PFSK-1 (cell line): ENCODE measurements around the gene KCNMA1.

Source experiments
- FOXP2 ChIP-seq: optimal IDR thresholded peaks from 2 replicates; pipeline ENCODE3; 2011; ENCODE audit warnings: borderline replicate concordance, control low read depth, inconsistent platforms; ENCODE audit not compliant: insufficient read depth; ENCODE audit errors: extremely low read length, extremely low read depth
- POLR2AphosphoS5 ChIP-seq: IDR thresholded peaks from 2 replicates; pipeline ENCODE4 v1.6.1; 2012; ENCODE audit warnings: low read depth, mild to moderate bottlenecking, control low read depth, low read length, moderate library complexity
- SIN3A ChIP-seq: IDR thresholded peaks from 2 replicates; pipeline ENCODE4 v1.6.1; 2012; ENCODE audit warnings: mild to moderate bottlenecking, low read length, moderate library complexity, borderline replicate concordance; ENCODE audit not compliant: insufficient read depth
- TAF1 ChIP-seq: IDR thresholded peaks from 2 replicates; pipeline ENCODE4 v1.6.1; 2012; ENCODE audit warnings: low read length, control low read depth, borderline replicate concordance; ENCODE audit not compliant: insufficient read depth
- TF ChIP-seq, protein P1 (sequence below), 2 experiments: IDR thresholded peaks; 2 replicates each; pipeline versions ENCODE4 v1.6.1 to v1.8.0; 2011 to 2012; ENCODE audit warnings: low read depth in 2 of 2, low read length in 2 of 2, control low read depth in 1 of 2, inconsistent platforms in 1 of 2, mild to moderate bottlenecking in 1 of 2, moderate library complexity in 1 of 2; ENCODE audit not compliant: insufficient read depth in 1 of 2

The KCNMA1 gene

DNA sequence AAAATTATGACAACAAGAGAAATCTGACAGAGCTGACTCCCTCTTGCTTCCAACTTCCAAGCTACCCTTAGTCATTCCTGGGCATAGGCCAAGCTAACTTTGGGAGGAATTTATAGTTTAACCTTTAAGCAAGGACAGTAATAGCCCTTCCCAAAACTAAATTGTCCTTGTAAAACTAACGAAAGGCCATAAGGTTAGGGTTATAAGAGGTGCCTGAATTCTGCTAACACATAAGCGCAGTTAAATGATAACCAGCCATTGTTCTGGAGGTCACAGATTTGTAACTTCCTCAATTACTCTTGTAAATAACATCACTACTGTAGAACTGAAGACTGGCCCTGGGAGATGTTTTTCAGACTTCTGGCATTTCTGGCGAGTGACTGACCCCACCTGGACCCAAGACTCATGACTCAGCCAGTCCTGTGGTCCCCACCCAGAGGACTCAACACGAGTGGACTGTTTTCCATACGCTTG, 481.2 kb downstream of the KCNMA1 start:
- TF ChIP-seq SIN3A (no peak), TAF1 (no peak), FOXP2 (no peak), POLR2AphosphoS5 (no peak)
- TF ChIP-seq, protein P1, sequence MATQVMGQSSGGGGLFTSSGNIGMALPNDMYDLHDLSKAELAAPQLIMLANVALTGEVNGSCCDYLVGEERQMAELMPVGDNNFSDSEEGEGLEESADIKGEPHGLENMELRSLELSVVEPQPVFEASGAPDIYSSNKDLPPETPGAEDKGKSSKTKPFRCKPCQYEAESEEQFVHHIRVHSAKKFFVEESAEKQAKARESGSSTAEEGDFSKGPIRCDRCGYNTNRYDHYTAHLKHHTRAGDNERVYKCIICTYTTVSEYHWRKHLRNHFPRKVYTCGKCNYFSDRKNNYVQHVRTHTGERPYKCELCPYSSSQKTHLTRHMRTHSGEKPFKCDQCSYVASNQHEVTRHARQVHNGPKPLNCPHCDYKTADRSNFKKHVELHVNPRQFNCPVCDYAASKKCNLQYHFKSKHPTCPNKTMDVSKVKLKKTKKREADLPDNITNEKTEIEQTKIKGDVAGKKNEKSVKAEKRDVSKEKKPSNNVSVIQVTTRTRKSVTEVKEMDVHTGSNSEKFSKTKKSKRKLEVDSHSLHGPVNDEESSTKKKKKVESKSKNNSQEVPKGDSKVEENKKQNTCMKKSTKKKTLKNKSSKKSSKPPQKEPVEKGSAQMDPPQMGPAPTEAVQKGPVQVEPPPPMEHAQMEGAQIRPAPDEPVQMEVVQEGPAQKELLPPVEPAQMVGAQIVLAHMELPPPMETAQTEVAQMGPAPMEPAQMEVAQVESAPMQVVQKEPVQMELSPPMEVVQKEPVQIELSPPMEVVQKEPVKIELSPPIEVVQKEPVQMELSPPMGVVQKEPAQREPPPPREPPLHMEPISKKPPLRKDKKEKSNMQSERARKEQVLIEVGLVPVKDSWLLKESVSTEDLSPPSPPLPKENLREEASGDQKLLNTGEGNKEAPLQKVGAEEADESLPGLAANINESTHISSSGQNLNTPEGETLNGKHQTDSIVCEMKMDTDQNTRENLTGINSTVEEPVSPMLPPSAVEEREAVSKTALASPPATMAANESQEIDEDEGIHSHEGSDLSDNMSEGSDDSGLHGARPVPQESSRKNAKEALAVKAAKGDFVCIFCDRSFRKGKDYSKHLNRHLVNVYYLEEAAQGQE (IDR thresholded peaks at IDR 0.05; ENCODE audit: insufficient read depth in 1 of 2, low read depth in 2 of 2, low read length in 2 of 2): no peak

DNA sequence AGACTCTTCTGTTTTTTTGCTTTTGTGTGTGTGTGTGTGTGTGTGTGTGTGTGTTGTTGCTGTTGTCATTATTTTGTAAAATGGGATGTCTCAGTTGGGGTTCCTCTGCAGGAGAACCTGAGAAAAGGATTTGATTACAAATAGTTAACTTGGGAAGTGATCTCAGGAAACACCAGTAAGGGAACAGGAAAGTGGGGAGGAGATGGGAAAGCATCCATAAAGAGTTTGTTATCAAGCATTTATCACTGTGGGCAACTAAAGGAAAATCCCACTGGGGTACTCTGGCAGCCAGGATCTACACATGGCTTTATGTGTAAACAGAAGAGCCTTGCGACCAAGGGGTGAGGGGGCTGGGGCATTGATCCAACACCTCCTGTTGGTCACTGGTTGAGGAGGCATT, 485.4 kb downstream of the KCNMA1 start:
- TF ChIP-seq TAF1: no peak
- no peak for TF ChIP-seq POLR2AphosphoS5
- TF ChIP-seq FOXP2: no peak
- TF ChIP-seq SIN3A: no peak
- TF ChIP-seq, protein P1 (IDR thresholded peaks at IDR 0.05; ENCODE audit: insufficient read depth in 1 of 2, low read depth in 2 of 2, low read length in 2 of 2): no peak

DNA sequence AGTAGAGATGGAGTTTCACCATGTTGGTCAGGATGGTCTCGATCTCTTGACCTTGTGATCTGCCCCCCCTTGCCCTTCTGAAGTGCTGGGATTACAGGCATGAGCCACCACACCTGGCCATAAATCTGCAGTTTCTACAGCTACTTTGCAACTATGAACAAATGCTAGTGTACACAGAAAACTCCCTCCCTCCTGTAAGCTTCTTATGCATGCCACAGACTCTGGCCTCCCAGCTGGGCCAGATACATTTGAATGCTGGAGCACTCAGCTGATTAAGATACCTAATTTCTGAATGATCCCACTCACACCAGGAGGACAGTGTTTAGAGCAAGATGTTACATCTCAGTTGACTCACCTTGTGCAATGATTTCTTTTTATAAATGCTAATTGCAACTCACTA, 486.2 kb downstream of the KCNMA1 start:
- TF ChIP-seq POLR2AphosphoS5: no peak
- TF ChIP-seq FOXP2: no peak
- TF ChIP-seq TAF1: no peak

DNA sequence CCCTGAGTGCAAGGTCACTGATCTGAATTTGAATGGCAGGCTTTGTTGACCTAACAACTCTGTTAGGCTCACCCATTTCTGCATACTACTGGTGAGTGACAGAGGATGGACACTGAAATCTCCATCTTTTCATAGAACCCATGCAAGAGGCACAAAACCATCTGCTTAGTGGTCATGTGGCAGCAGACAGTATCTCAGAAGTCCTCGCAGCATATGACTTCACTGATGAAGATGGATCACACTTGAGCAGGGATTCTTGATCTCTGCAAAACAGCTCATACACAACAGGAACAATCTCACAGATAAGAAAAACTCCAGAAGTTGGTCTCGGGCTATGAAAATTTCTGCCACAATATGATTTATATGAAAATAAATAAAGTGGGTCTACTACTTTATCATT, 487.9 kb downstream of the KCNMA1 start:
- TF ChIP-seq, protein P1 (IDR thresholded peaks at IDR 0.05; ENCODE audit: insufficient read depth in 1 of 2, low read depth in 2 of 2, low read length in 2 of 2): no peak
- TF ChIP-seq POLR2AphosphoS5 (no peak), FOXP2 (no peak), TAF1 (no peak), SIN3A (no peak)

DNA sequence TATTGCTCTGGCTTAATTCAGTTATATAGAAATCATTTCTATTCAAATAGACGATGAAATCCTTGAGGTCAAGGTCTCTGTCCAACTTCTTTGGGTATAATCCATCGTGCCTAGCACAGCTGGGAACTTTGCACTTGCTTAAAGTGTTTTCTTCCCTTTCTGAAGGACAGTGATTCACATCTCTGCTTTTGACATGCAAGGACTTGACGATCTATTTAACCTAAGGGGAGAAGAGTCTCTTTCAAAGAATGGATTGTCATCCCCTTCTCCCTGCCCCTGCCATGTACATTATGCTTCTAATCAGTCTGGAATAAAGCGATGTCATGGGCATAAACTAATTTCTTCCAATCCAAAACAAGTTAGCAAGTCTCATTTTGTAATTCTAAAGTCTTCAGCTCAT, 488.6 kb downstream of the KCNMA1 start:
- no peak for TF ChIP-seq FOXP2
- TF ChIP-seq, protein P1 (IDR thresholded peaks at IDR 0.05; ENCODE audit: insufficient read depth in 1 of 2, low read depth in 2 of 2, low read length in 2 of 2): no peak
- TF ChIP-seq POLR2AphosphoS5: no peak
- no peak for TF ChIP-seq TAF1
- TF ChIP-seq SIN3A: no peak
